Activated CD4-positive, alpha-beta T cell treated with anti-CD3 and anti-CD28 coated beads, Interleukin-2, amount 50 U/mL, for 4 hours (primary cell): ENCODE data around the gene PIGU.

Source experiments
- DNase-seq, 2 experiments: peaks; one replicate each; pipeline ENCODE4 v3.0.0-alpha.2; 2020

The PIGU gene

GRCh38 chr20:34575756-34576155 lies 101.1 kb downstream of the PIGU start:
- DNase-seq, result no peak

- DNase-seq, result no peak
Observed at GRCh38 chr20:34575271-34575670, 101.6 kb downstream of the PIGU start.

- no peak for DNase-seq
Observed at GRCh38 chr20:34574861-34575260, 102.0 kb downstream of the PIGU start.

- DNase-seq, result no peak
Observed at GRCh38 chr20:34574426-34574825, 102.5 kb downstream of the PIGU start.

- no peak for DNase-seq
Observed at GRCh38 chr20:34573541-34574300, 103.2 kb downstream of the PIGU start.

GRCh38 chr20:34571753-34572152 lies 105.1 kb downstream of the PIGU start:
- no peak for DNase-seq

GRCh38 chr20:34570859-34571306 lies 106.0 kb downstream of the PIGU start:
- no peak for DNase-seq

- DNase-seq, result no peak
Observed at GRCh38 chr20:34569598-34569997, 107.3 kb downstream of the PIGU start.

GRCh38 chr20:34567892-34568865 lies 108.7 kb downstream of the PIGU start:
- DNase-seq, result no peak

- no peak for DNase-seq
Observed at GRCh38 chr20:34566978-34567891, 109.7 kb downstream of the PIGU start.

GRCh38 chr20:34564833-34565232 lies 112.1 kb downstream of the PIGU start:
- DNase-seq, result no peak

- no peak for DNase-seq
Observed at GRCh38 chr20:34562641-34563040, 114.3 kb downstream of the PIGU start.

GRCh38 chr20:34561661-34562060 lies 115.2 kb downstream of the PIGU start:
- DNase-seq, result no peak

- DNase-seq, result no peak
Observed at GRCh38 chr20:34560614-34561013, 116.3 kb downstream of the PIGU start.

- DNase-seq, result no peak
Observed at GRCh38 chr20:34560141-34560523, 116.8 kb downstream of the PIGU start.

GRCh38 chr20:34559311-34560140 lies 117.4 kb downstream of the PIGU start:
- no peak for DNase-seq

GRCh38 chr20:34558320-34559218 lies 118.3 kb downstream of the PIGU start, which contains the start of gene MAP1LC3A:
Gene MAP1LC3A (plus strand): TSS chr20:34558718. CDS start chr20:34558869, 151 bp downstream.
- DNase-seq, result peak; percentile 90 to 92

- no peak for DNase-seq
Observed at GRCh38 chr20:34557936-34558319, 119.0 kb downstream of the PIGU start.

GRCh38 chr20:34553366-34553867 lies 123.5 kb downstream of the PIGU start:
- DNase-seq, result no peak

- DNase-seq, result no peak
Observed at GRCh38 chr20:34552569-34552968, 124.3 kb downstream of the PIGU start.
